HG03097 (cell line): ENCODE measurements around the gene DHRS1.

Source experiments
- ATAC-seq: cut with Tn5 transposase; IDR thresholded peaks from one replicate; pipeline ENCODE4 v1.9.1; 2021; ENCODE audit not compliant: unreplicated experiment, low FRiP score

The DHRS1 gene

DNA sequence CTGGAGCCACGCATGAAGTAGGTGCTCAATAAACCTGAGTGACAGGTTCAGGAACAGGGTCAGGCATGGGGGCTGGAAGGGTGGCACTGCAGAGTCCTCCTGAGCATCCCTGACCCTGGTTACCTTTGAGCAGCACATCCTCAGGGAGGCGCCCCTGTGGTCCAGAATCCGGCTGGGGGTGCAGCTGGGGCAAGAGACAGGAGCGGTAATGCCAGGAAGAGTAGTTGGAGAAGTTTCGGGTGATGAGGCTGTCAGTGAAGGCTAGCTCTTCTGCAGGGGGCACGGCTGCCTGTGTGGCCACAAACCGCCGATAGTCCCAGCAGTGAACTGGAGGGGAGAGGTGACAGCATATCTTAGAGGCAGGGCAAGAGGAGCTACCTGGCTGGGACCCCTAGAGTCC, 30.2 kb downstream of the DHRS1 start:
- ATAC-seq: no peak

DNA sequence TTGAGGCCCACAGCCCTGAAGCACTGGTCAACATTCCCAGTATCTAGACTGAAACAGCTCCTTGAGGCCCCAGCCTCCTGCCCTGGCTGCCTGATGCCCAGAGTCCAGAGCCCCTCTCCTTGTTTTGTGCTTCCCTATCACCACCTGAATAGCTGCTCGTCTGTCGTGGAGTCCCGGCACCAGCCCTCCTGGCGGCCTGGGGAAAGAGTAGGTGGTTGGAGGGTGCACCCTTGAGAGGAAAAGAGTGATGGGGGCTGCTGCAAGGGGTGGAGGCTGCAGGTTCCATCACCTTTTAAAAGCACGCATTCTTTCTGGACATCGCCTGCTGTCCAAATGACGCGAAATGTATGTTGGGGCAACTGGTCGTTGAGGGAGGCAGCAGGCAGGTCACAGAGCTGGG, 31.4 kb downstream of the DHRS1 start:
- no peak for ATAC-seq

DNA sequence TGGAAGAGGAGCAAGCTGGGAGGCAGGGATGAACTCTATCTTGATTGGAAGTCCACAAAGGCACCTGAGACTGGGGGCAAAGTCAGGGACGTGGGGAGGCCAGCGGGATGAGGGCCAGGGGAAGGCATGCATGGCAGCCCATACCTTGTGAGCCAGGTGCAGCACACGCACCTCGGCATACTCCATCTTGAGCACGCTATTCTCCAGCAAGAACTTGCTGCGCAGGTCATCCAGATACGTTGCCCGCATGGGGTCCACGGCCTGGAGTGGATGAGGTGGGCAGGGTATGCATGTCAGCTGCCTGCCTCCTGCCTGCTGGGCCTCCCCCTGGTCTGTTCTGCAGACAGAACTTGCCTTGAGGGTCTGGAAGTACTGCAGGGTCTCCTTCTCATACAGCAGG, 32.1 kb downstream of the DHRS1 start:
- ATAC-seq: no peak

DNA sequence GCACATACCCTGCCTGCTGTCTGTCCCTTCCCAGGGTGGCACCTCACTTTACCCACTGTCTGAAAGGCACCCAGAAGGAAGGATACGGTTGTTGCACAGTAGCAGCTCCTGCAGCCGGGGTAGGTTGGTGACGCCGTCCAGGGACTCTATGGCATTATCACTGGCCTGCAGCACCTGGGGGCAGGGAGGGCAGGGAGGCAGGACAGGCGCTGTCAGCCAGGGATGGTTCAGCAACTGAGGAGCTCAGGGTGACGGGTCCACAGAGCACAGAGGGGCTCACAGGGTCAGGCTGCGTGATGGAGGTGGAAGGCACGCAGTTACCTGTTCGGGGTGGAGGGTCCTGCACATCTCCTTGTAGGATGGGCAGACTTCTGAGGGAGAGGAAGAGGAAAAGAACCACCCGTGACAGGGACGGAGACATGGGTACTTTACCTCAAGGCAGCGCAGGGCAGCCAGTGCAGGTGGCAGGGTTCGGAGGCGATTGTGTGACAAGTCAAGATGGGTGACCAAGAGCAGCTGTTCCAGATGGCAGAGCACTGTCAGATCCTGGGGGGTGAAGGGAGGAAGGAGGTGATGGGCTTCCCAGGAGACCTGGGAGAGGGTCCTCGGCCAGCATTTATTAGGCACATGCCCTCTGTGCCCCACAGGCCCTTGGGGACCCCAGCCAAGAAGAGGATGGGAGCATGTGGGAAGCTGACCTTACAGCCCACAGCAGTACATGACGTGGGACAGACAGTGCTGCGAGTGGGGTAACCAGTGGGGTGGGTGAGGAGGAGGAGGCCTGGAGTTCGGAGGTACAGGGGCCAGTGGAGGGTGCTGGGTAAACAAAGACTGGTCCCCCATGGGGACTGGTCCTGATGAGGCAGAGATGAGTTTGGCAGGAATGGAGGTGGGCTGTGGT, 33.0 kb downstream of the DHRS1 start:
- ATAC-seq: no peak

DNA sequence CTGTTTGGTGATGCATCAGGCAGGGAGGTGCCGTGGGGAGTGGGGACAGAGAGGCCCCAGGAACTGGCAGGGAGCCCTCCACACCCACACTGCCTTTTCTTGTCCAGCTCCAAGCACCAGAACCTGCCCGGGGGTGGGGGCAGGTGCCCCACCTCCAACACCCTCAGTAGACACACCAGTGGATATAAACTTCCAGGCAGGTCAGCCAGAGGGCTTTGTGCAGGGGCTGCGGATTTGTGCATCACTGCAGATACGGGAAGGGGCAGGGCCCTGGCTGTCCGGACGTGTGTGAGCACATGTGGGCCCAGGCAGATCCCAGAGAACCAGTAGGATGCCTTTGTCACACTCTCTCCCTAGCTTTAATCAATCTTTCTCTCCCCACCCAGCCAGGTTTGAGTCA, 35.3 kb downstream of the DHRS1 start:
- no peak for ATAC-seq

DNA sequence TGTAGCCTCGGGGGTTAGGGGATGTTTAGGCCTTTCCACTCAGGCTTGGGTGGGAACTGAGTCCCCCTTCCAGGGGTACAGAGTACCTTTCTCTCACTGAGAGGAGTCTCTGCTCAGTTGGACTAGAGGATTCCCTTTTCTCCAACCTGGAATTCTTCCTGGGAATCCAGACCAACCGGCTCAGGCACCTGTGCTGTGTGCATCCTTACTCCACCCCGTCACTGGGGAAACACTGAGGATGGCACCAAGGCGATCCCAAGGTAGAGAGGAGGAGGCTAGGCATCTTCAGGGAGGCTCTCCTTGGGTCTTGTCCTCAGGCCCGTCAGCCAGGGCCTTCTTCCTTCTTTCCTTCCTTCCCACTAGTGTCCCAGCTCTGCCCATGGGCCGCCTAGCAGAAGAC, 35.7 kb downstream of the DHRS1 start:
- no peak for ATAC-seq

DNA sequence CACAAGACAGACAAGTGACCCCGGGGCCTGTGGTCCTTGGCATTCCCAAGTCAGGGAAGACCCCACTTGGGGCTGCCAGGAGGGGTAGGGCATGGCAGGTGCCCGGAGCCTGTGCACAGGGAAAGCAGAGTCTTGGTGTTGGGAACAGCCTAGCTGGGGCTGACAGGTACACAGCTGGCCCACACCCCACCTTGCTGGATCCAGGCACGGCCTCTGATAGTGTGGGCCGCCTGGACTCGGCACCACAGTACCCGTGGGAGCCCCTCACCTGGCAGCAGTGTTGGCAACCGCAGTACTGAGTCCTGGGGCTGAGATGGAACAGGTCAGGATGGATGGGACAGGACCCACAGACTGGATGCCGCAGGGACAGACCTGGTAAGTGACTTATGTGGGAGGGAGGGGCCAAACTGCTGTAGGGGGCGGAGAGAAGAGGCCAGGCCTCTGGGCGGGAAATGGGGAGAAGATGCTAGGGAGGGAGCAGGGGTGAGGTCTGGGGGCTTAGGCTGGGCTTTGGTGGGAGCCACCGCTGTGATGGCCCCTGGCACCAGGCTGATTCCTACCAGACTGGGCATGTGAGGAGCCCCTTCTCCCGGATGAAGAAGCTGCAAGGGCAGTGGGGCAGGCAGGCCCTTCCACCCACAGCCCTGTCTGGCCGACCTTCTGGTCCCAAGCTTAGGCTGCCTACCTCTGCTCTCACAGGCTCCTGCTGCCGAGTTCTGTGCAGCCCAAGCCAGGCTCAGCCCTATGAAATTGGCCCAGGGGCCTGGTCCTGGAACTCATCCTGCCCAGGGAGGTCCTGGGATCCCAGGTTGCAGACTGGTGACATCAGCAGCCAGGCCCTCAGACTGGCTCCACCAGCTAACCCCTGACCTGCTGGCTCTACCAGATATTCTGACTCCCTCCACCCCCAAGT, 36.5 kb downstream of the DHRS1 start, which contains the start of gene TGM1:
Gene TGM1 (minus strand): TSS at position 357 of the 913 bp plus-strand sequence. CDS start 825 bp downstream, outside the sequence.
- ATAC-seq: no peak

DNA sequence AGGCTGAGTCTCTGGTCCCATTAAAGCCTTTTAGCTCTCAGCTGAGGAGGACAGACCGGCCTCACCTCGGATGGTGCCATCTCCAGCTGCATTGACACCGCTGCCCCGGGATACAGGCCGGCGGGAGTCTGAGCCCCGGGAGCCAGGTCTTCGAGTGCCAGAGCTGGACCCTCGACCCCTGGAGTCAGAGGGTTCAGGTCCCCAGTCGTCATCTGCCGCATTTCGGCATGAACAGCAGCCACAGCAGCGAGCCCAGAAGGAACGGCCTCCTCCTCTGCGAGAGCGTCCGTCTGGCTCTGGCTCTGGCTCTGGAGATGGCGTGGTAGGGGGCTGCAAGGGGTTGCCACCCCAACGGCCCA, 37.6 kb downstream of the DHRS1 start:
- no peak for ATAC-seq

DNA sequence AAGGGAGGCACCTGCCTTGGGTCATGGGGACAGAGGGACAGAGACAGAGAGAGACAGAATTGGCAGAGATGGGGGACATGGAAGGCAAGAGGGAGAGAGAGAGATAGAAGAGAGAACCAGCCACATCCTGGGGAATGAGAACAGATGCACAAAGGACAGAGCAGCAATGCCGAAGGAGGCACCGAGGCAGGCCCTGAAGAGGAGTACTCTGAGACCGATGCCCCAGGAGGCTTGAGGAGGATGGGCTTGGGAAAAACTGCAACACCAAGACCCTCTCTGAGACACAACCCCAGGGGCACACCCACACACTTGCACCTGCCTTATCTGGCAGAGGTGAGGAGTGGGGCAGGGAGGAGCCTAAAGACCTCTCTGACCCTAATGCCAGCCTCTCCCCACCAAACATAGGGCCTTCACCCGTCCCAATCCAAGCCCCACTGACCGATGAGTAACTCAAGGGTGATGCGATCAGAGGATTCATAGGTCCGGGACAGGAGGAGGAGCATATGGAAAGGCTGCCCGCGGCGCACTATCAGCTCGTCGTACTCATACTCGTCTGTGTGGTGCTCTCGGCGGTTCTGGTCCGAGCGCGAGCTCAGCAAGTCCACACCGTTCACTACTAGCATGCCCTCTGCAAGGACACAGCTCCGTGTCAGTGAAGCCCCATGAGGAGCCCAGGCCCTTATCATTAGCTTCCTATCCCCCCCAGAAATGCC, 38.2 kb downstream of the DHRS1 start:
- no peak for ATAC-seq

DNA sequence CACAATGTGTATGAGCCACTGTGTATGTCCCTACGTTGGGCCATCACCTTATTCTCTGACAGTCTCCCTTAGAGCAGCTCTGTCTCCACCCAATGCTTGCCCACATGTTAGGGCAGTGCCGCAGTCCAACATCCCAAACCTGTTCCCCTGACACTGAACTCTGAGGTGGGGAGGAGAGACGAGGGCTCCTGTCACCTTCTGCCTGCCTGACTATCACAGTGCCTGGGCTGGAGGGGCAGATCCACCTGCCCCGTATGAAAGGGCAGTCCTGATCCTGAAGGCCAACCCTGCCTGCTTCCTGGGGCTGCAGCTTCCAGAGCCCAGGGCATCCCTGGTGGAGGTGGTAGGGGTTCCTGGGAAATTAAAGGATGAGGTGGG, 38.8 kb downstream of the DHRS1 start:
- ATAC-seq: no peak

DNA sequence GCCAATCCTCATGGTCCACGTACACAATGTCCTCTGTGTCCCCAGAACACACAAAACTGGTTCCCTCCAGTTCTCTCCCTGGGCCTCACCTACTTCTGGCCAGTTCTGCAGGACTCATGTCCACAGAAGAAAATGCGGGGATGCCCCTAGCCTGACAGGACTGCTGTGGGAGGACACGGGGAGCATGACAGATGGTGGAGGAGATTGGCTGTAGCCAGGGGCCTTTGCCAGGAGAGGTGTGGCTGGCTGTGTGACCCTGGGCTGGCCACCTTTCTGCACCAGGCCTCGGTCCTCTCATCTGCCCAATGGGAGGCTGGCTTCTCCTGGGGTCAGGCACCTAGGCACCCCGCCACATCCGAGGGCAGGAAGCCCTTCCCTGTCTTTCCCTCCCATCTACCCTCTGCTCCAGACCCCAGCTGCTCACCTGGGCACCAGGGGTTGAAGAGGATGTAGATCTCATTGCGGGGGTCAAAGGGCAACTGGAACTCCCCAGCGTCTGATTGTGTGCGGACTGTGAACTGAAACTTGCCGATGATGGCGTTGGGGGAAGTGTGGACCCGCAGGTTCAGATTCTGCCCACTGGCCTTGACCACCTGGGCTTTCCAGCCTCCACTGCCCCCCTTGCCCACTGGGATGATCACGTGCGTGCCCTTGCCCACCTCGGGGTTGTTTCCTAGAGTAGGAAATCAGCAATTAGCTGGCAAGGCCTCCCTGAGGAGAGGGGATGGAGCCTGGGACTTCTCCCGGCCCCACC, 39.4 kb downstream of the DHRS1 start:
- no peak for ATAC-seq

DNA sequence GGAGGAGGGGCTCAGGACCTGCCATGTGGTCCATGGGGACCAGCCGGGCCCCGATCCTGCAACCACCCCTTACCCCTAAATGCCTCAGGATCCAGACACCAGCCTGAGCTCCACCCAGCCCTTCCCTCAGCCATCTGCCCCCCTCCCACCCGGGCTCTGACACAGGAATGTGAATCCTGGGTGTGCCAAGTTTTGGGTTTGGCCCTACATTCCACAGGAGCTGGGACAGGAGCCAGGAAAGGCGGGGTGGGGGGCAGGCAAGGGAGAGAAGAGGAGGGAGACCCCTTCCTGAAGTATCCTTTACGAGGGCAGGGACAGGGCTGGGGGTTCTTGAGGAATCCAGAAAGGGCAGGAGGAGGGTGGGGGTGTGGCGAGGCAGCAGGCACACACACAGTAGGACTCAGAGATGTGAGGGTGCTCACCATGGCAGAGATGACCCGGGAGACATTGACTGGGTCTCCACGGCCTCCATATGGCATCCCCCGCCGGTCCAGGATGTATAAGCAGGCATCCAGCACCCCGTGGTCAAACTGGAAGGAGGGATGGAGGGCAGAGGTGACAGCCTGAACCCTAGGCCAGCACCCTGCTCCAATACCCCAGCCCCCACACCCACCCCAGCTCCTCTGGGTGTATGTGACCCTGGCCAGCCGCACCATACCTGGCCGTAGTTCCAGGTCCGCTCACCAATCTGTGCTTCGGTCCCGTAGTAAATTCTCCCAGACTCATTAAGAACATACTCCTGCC, 40.1 kb downstream of the DHRS1 start:
- ATAC-seq: no peak

DNA sequence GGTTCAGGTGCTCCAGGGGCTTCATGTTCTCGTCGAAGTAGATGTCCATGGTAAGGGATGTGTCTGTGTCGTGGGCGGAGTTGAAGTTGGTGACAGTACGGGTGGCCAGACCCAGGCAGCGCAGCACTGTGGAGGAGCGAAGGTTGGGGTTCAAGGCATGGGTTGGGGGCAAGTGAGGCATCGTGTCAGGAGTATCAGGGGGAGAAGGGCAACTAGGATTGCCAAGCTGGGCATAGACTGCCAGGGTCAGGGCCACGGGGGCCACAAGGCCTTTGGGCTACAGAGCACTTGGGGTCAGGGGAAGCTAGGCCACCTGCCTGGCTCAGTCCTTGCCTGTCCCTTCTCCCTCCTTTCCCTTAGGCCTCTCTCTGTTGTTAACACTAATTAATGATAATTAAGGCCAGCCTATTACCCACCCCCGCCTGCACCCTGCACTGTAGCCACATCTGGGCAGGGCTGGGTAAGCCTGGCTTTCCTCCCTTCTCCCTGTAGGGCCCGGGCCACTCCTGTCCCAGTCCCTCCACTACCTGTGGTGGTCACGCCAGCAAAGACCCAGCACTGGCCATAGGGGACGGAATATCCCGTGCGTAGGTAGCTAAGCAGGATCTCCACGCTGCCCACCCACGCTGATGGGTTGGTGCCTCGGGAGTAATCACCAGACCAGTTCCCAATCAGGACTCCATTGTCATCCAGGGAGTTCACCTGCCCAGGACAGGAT, 40.9 kb downstream of the DHRS1 start:
- no peak for ATAC-seq

DNA sequence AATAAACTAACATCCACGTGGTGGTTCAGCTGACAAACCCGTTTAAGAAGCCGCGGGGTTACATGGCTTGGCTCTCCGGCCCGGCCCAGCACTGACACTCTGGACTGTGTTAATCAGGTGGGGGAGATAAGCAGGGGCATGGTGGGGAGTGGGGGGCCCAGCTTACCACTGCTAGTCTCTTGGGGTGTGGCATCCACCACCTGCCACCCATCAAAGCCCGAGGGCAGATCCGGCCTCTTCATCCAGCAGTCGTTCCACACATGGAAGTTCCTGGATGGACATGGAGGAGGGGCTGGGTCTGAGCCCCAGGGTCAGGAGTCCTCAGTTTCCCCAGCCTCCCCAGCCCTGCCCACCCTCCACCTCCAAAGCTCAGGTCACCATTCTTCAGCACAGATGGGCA, 41.5 kb downstream of the DHRS1 start:
- no peak for ATAC-seq

DNA sequence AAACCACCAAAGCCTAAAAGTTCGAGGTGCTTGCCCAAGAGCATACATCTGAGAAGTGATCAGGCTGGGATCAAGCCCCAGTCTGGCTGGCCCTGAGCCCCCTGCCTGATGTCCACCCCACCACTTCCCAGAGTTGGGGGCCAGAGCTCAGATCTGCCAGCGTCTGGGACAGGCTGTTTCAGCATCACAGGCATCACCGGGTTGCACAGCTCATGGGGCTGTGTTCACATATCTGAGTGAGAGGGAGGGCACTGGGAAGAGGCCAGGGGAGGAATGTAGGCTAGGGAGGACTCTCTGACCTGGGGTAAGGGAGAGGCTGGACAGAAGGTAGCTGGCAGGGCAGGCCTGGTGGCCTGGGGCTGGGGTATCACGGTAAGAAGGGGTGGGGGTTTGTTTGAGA, 42.6 kb downstream of the DHRS1 start:
- ATAC-seq: no peak

DNA sequence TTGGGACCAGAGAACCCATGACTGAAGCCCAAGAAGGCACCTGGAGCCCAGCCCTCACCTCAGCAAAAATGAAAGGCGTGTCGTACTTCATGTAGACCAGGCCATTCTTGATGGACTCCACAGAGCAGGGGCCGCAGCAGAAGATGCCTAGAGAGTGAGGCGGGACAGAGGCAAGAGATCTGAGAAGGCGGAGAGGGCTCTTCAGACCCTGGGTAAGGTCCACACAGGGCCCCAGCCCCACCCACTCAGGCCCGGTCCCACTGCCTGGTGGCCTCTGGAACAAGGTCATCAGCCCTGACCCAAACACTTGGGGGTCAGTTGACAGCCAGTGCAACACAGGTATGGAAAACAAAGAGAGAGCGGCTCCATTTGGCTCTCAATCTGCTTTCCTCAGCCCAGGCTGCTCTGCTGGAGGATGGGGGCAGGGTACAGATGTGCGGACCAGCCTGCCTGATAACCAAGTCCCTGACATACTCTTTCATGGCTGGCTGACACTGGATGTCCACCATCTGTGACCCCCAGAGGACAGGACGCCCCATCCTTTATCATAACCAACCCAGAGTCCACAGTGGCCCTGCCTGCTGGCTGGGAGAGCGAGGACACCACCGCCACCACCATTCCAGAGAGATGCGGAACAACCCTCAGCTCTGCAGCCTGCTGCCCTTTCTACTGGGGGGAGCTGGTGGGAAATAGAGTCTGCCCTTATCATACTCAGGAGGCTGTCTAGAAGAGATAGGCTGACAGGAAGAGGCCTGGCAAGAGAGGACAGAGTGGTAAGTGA, 43.5 kb downstream of the DHRS1 start:
- ATAC-seq: no peak

DNA sequence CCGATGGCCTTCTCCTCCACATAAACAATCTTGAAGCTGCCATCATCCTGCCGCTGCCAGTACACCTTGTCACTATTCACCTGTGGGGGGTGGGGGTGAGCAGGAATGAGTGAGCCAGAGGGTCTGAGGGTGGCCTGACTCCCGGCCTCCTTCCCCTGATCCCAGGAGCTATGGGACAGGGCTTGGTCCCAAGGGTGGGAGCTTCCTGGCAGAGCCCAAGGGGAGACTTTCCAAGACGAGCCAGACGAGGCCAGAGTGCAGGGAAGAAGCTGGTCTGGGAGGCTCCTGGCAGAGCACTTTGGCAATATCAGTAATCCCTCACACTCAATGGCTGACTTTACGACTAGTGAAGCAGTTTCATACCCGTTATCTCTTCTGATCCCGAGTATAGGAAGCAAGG, 44.1 kb downstream of the DHRS1 start:
- no peak for ATAC-seq
